Thymus (tissue), 14 donors: Measurements from ENCODE around the gene LAP3. TPM values are rescaled to one million over a fixed set of nuclear protein-coding genes. Genes with fewer than 3 reads are reported as not detected.
"Not testable (repeated sequence)": the region's sequence is repeated elsewhere in the genome, so short reads cannot be mapped to it uniquely, and the experiment has no call there.

ENCODE experiments used
- DNase-seq, 9 donors: peaks; one replicate each; pipeline ENCODE4 v3.0.0-alpha.2; 2013; ENCODE audit warnings: low spot score in 9 of 9, low read depth in 6 of 9, missing footprints in 1 of 9
- H3K27ac ChIP-seq, 2 donors: one replicate each; pipeline ENCODE4 v1.5.1; 2013; ENCODE audit warnings: control low read depth in 1 of 2, low read depth in 1 of 2, low read length in 1 of 2, mild to moderate bottlenecking in 1 of 2, moderate library complexity in 1 of 2
- H3K27me3 ChIP-seq, 2 donors: one replicate each; pipeline ENCODE4 v1.5.1; 2013; ENCODE audit warnings: low read length in 1 of 2; ENCODE audit not compliant: control insufficient read depth in 2 of 2, insufficient read depth in 1 of 2
- H3K36me3 ChIP-seq, 2 donors: one replicate each; pipeline ENCODE4 v1.5.1; 2013; ENCODE audit warnings: low read length in 1 of 2, mild to moderate bottlenecking in 1 of 2, moderate library complexity in 1 of 2; ENCODE audit not compliant: control insufficient read depth in 2 of 2, insufficient read depth in 2 of 2
- H3K4me1 ChIP-seq, 2 donors: one replicate each; pipeline ENCODE4 v1.5.1; 2013; ENCODE audit warnings: low read length in 2 of 2; ENCODE audit not compliant: control insufficient read depth in 2 of 2, insufficient read depth in 2 of 2
- H3K4me3 ChIP-seq, 2 donors: one replicate each; pipeline ENCODE4 v1.5.1; 2013; ENCODE audit warnings: low read length in 2 of 2, control low read depth in 1 of 2, mild to moderate bottlenecking in 1 of 2
- H3K9me3 ChIP-seq, 2 donors: one replicate each; pipeline ENCODE4 v1.5.1; 2013; ENCODE audit warnings: low read length in 1 of 2, mild to moderate bottlenecking in 1 of 2; ENCODE audit not compliant: control insufficient read depth in 2 of 2, insufficient read depth in 1 of 2
- WGBS: extraction: QIAGEN DNeasy Blood & Tissue Kit; methylation state at CpG from one replicate; pipeline ENCODE4 v1.1.7; 2013; 5-methylcytosine and 5-hydroxymethylcytosine counted together
- long read RNA-seq, 10 donors: transcript quantifications; one replicate each; lab custom pipeline, GENCODE V29; 2026
- polyA plus RNA-seq: library from polyadenylated mRNA; stranded (reverse); fragments of 200-250 nt; gene quantifications from one replicate; pipeline ENCODE4 v1.2.3, GENCODE V29; 2013
- total RNA-seq: library from RNA; stranded (reverse); fragments of 120-200 nt; gene quantifications from one replicate; pipeline ENCODE4 v1.2.4, GENCODE V29; 2013
- donor health status: healthy.

The LAP3 gene
- total RNA-seq (130 TPM), polyA plus RNA-seq (105 TPM)
- long read RNA-seq, donor 1, partial matches to known transcripts, result 0 of 3 reads
- long read RNA-seq, donor 1, other reads (novel, unspliced or antisense), result 0 of 3 reads
- long read RNA-seq, donor 2, result 0 reads
- long read RNA-seq, donor 3, transcript LAP3-201 (13 exons, 2,213 nt), result major isoform, 23 of 42 reads
- long read RNA-seq, donor 3, partial matches to known transcripts, result 17 of 42 reads
- long read RNA-seq, donor 3, other reads (novel, unspliced or antisense), result 0 of 42 reads
- long read RNA-seq, donor 4, transcript LAP3-201 (13 exons, 2,213 nt), result major isoform, 8 of 12 reads
- long read RNA-seq, donor 4, partial matches to known transcripts, result 0 of 12 reads
- long read RNA-seq, donor 4, other reads (novel, unspliced or antisense), result 0 of 12 reads
- long read RNA-seq, donor 5, transcript LAP3-201 (13 exons, 2,213 nt), result major isoform, 44 of 76 reads
- long read RNA-seq, donor 5, transcript LAP3-208 (4 exons, 689 nt), result minor isoform, 6 of 76 reads
- long read RNA-seq, donor 5, partial matches to known transcripts, result 26 of 76 reads
- long read RNA-seq, donor 5, other reads (novel, unspliced or antisense), result 0 of 76 reads
- long read RNA-seq, donor 6, transcript LAP3-201 (13 exons, 2,213 nt), result major isoform, 20 of 24 reads
- long read RNA-seq, donor 6, partial matches to known transcripts, result 0 of 24 reads
- long read RNA-seq, donor 6, other reads (novel, unspliced or antisense), result 0 of 24 reads
- long read RNA-seq, donor 7, transcript LAP3-201 (13 exons, 2,213 nt), result major isoform, 27 of 36 reads
- long read RNA-seq, donor 7, partial matches to known transcripts, result 6 of 36 reads
- long read RNA-seq, donor 7, other reads (novel, unspliced or antisense), result 0 of 36 reads
- long read RNA-seq, donor 8, transcript LAP3-201 (13 exons, 2,213 nt), result major isoform, 17 of 19 reads
- long read RNA-seq, donor 8, partial matches to known transcripts, result 0 of 19 reads
- long read RNA-seq, donor 8, other reads (novel, unspliced or antisense), result 0 of 19 reads
- long read RNA-seq, donor 9, transcript LAP3-201 (13 exons, 2,213 nt), result major isoform, 11 of 11 reads
- long read RNA-seq, donor 9, partial matches to known transcripts, result 0 of 11 reads
- long read RNA-seq, donor 9, other reads (novel, unspliced or antisense), result 0 of 11 reads
- long read RNA-seq, donor 10, transcript LAP3-201 (13 exons, 2,213 nt), result major isoform, 20 of 26 reads
- long read RNA-seq, donor 10, partial matches to known transcripts, result 5 of 26 reads
- long read RNA-seq, donor 10, other reads (novel, unspliced or antisense), result 0 of 26 reads

GRCh38 chr4:17576932-17577664 is at the start of gene LAP3:
LAP3 (plus strand) TSS chr4:17577198; CDS start chr4:17577466, 268 bp downstream.
- Histone ChIP-seq H3K27me3 (no peaks in the 10 kb centered on the region), H3K9me3 (no peaks in the 10 kb centered on the region), H3K4me1 (peaks cover 8 to 15% of the 10 kb centered on the region in 2 donors), H3K27ac (peak within 1 kb of the TSS; percentile 93), H3K36me3 (peaks cover 0 to 15% of the 10 kb centered on the region in 2 donors), H3K4me3 (peak within 1 kb of the TSS; percentile 77 to 90)
- WGBS, result under 1% methylated on average over 91 of the region's 91 CpGs
- DNase-seq, result peak; percentile 92 to 100 (median 98)

- DNase-seq, result no peak
- no peaks in the 10 kb centered on the region for H3K36me3 ChIP-seq
- no peaks in the 10 kb centered on the region for H3K4me1 ChIP-seq
- no peaks in the 10 kb centered on the region for H3K27me3 ChIP-seq
- no peak overlapping the region for H3K4me3 ChIP-seq
- H3K9me3 ChIP-seq, result peaks cover 0 to 1% of the 10 kb centered on the region in 2 donors
- WGBS, result 96% methylated on average over 10 of the region's 10 CpGs
- H3K27ac ChIP-seq, result no peak overlapping the region
These were observed 48.3 kb upstream of the LAP3 start for GRCh38 chr4:17528551-17529165.

GRCh38 chr4:17531538-17532285 is 45.3 kb upstream of the LAP3 start:
- no peak overlapping the region for H3K4me3 ChIP-seq
- H3K27ac ChIP-seq, result no peak overlapping the region
- 88% methylated on average over 8 of the region's 8 CpGs for WGBS

GRCh38 chr4:17534705-17535104 is 42.3 kb upstream of the LAP3 start:
- DNase-seq, result no peak
- WGBS, result 97% methylated on average over 4 of the region's 4 CpGs
- no peaks in the 10 kb centered on the region for H3K9me3 ChIP-seq

More at GRCh38 chr4:17531538-17532285, 45.3 kb upstream of the LAP3 start:
- H3K36me3 ChIP-seq, result no peaks in the 10 kb centered on the region
- H3K9me3 ChIP-seq, result peaks cover 0 to under 1% of the 10 kb centered on the region in 2 donors
- no peaks in the 10 kb centered on the region for H3K4me1 ChIP-seq
- H3K27me3 ChIP-seq, result no peaks in the 10 kb centered on the region
- DNase-seq, result no peak

GRCh38 chr4:17535242-17535641 is 41.8 kb upstream of the LAP3 start:
- WGBS, result 88% methylated on average over 4 of the region's 4 CpGs
- H3K4me1 ChIP-seq, result no peaks in the 10 kb centered on the region
- no peaks in the 10 kb centered on the region for H3K9me3 ChIP-seq
- no peak overlapping the region for H3K27ac ChIP-seq
- H3K4me3 ChIP-seq, result no peak overlapping the region
- no peak for DNase-seq
- no peaks in the 10 kb centered on the region for H3K27me3 ChIP-seq
- H3K36me3 ChIP-seq, result no peaks in the 10 kb centered on the region

More at GRCh38 chr4:17534705-17535104, 42.3 kb upstream of the LAP3 start:
- Histone ChIP-seq H3K4me1 (no peaks in the 10 kb centered on the region), H3K4me3 (no peak overlapping the region), H3K27ac (no peak overlapping the region), H3K27me3 (no peaks in the 10 kb centered on the region), H3K36me3 (no peaks in the 10 kb centered on the region)

GRCh38 chr4:17535906-17536305 is 41.1 kb upstream of the LAP3 start:
- DNase-seq, result no peak
- Histone ChIP-seq H3K4me1 (no peaks in the 10 kb centered on the region), H3K27ac (no peak overlapping the region), H3K27me3 (peaks cover 0 to 2% of the 10 kb centered on the region in 2 donors), H3K9me3 (no peaks in the 10 kb centered on the region), H3K36me3 (no peaks in the 10 kb centered on the region), H3K4me3 (no peak overlapping the region)
- WGBS, result 92% methylated on average over 3 of the region's 3 CpGs

- WGBS, result 96% methylated on average over 6 of the region's 6 CpGs
- not testable (repeated sequence) for H3K36me3 ChIP-seq, H3K27me3 ChIP-seq, H3K4me3 ChIP-seq, H3K9me3 ChIP-seq, H3K4me1 ChIP-seq, DNase-seq, H3K27ac ChIP-seq
These were observed 39.9 kb upstream of the LAP3 start for GRCh38 chr4:17537060-17537459.
